NT2/D1 (cell line): ENCODE data around the gene HOXA6.

ENCODE experiments used
- SUZ12 ChIP-seq: IDR thresholded peaks from 2 replicates; pipeline ENCODE4 v1.6.1; 2011; ENCODE audit not compliant: insufficient read length, insufficient read depth; ENCODE audit errors: extremely low read depth
- YY1 ChIP-seq: IDR thresholded peaks from 2 replicates; pipeline ENCODE4 v1.6.1; 2011; ENCODE audit not compliant: insufficient read length, insufficient read depth
- ZNF274 ChIP-seq: IDR thresholded peaks from 2 replicates; pipeline ENCODE4 v1.6.1; 2011; ENCODE audit warnings: mild to moderate bottlenecking, low read depth, low read length

DNA sequence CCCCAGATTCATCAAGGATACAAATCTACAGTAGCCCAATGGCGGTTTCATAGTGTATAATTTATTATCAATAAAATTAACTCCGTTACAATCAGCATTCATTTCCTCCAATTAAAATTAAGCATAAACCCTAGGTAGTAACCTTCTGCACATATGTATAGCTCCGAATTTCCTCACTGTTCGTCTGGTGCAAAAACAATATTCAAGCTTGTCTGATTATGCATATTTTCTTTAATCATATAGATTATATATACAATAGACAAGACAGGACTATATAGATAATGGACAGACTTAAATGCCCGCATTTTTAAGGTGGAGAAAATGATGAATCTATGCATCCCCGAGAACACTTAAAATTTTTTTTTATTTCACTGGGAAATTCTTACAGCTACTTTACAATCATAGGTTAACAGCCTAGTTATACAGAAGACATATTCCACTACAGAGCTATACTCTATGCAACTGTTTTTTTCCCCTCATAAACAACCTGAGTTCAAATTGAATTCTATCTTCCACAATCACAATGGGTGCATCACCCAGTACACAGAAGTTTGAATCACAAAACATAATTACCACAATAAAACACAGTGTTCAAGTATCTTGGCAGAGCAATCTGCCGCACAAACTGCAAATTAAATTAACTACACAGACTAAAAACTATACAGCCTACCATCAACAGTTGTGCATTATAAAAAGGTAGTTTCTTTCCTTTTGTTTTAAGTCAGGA, 15.2 kb upstream of the HOXA6 start:
- TF ChIP-seq ZNF274 (no peak), YY1 (no peak), SUZ12 (no peak)
